ENCODE measurements around the gene B4GALT4.
"Not testable (repeated sequence)": the region's sequence is repeated elsewhere in the genome, so short reads cannot be mapped to it uniquely, and the experiment has no call there.

B4GALT4 gene

GRCh38 chr3:119243712-119244111, 3.0 kb upstream of the B4GALT4 start:
- FAIRE-seq (no peak), DNase-seq (ENCODE audit: insufficient read length, low spot score) (no peak)
- no peak for TF ChIP-seq CTCF (IDR thresholded peaks at IDR 0.05; ENCODE audit: insufficient read depth, missing control alignments)

- DNase-seq (ENCODE audit: insufficient read length, low spot score); FAIRE-seq: not testable (repeated sequence)
Observed at GRCh38 chr3:119243058-119243529, 2.4 kb upstream of the B4GALT4 start.

- not testable (repeated sequence) for FAIRE-seq; DNase-seq (ENCODE audit: insufficient read length, low spot score)
Observed at GRCh38 chr3:119242387-119243057, 1.8 kb upstream of the B4GALT4 start.

- TF ChIP-seq CTCF (IDR thresholded peaks at IDR 0.05; ENCODE audit: insufficient read depth, missing control alignments), result no peak
- FAIRE-seq, result no peak
- no peak for DNase-seq (ENCODE audit: insufficient read length, low spot score)
Observed at GRCh38 chr3:119240101-119240590, 532 bp downstream of the B4GALT4 start.

GRCh38 chr3:119239206-119239820, 1.4 kb downstream of the B4GALT4 start:
- FAIRE-seq (no peak), DNase-seq (ENCODE audit: insufficient read length, low spot score) (no peak)
- no peak for TF ChIP-seq CTCF (IDR thresholded peaks at IDR 0.05; ENCODE audit: insufficient read depth, missing control alignments)

- no peak for TF ChIP-seq CTCF (IDR thresholded peaks at IDR 0.05; ENCODE audit: insufficient read depth, missing control alignments)
- FAIRE-seq, result no peak
- no peak for DNase-seq (ENCODE audit: insufficient read length, low spot score)
Observed at GRCh38 chr3:119238363-119238762, 2.3 kb downstream of the B4GALT4 start.

GRCh38 chr3:119237299-119237698, 3.4 kb downstream of the B4GALT4 start:
- TF ChIP-seq CTCF (IDR thresholded peaks at IDR 0.05; ENCODE audit: insufficient read depth, missing control alignments), result no peak
- FAIRE-seq, result no peak
- no peak for DNase-seq (ENCODE audit: insufficient read length, low spot score)

GRCh38 chr3:119236756-119237155, 3.9 kb downstream of the B4GALT4 start:
- FAIRE-seq, result no peak
- no peak for DNase-seq (ENCODE audit: insufficient read length, low spot score)
- no peak for TF ChIP-seq CTCF (IDR thresholded peaks at IDR 0.05; ENCODE audit: insufficient read depth, missing control alignments)
